Activated naive CD4-positive, alpha-beta T cell treated with anti-CD3 and anti-CD28 coated beads for 36 hours (primary cell): ENCODE data around the gene ACVR2B. TPM values are rescaled to one million over a fixed set of nuclear protein-coding genes. Genes with fewer than 3 reads are reported as not detected.

Experiments
- CTCF ChIA-PET: fragments of 350-600 bp; sonication (Branson Sonifier 250); formaldehyde crosslinking; loops from one replicate; lab custom pipeline; 2021; ENCODE audit warnings: antibody characterized with exemption; lab: Charles Lee
- DNase-seq: peaks from one replicate; pipeline ENCODE4 v3.0.0-alpha.2; 2020
- H3K27ac Mint-ChIP-seq: one replicate; pipeline ENCODE4 v1.8.0; 2021; ENCODE audit warnings: mild to moderate bottlenecking, mixed read lengths
- H3K27me3 Mint-ChIP-seq: one replicate; pipeline ENCODE4 v1.8.0; 2021; ENCODE audit warnings: low read depth, mixed read lengths
- H3K36me3 Mint-ChIP-seq: one replicate; pipeline ENCODE4 v1.8.0; 2021; ENCODE audit warnings: low read depth, mixed read lengths
- H3K4me1 Mint-ChIP-seq: one replicate; pipeline ENCODE4 v1.8.0; 2021; ENCODE audit warnings: low read depth, mixed read lengths
- H3K4me3 Mint-ChIP-seq: one replicate; pipeline ENCODE4 v1.8.0; 2021; ENCODE audit warnings: mild to moderate bottlenecking, moderate library complexity, mixed read lengths
- H3K9me3 Mint-ChIP-seq: one replicate; pipeline ENCODE4 v1.8.0; 2021; ENCODE audit warnings: mixed read lengths
- intact Hi-C: fragments of 100-400 bp; cut with micrococcal nuclease; formaldehyde crosslinking; loops from one replicate; pipeline ENCODE4 v1.15.1; 2023
- total RNA-seq, 2 experiments: library from RNA; stranded (reverse); gene quantifications; one replicate each; pipeline ENCODE4 v1.2.3, GENCODE V29; 2021

The ACVR2B gene
- total RNA-seq, 2 experiments from 2014 or later, result 6.5 to 6.9 TPM

DNA sequence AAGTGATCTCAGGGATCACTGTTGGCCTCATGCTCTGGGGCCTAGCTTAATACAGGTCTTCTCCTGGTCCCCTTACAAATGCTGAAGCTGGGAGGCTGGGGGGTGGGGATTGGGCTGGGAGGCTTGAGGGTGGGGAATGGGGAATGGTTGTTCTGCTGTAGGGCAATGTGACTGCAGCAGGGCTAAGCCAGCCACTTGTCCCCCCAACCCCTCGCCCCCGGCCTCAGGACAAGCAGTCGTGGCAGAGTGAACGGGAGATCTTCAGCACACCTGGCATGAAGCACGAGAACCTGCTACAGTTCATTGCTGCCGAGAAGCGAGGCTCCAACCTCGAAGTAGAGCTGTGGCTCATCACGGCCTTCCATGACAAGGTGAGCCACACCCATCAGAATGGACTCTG is 25.2 kb downstream of the ACVR2B start:
- H3K27me3 Mint-ChIP-seq, result no peaks in the 10 kb centered on the region
- no peaks in the 10 kb centered on the region for H3K4me1 Mint-ChIP-seq
- DNase-seq, result no peak
- H3K27ac Mint-ChIP-seq, result no peak overlapping the region
- CTCF ChIA-PET, result interaction anchor here (0.9 to 5.1 kb wide), 4 partner anchors 13 to 181 kb away, joined by 3 to 48 read pairs (median 5); partner anchors contain the start of gene XYLB
- H3K4me3 Mint-ChIP-seq, result no peak overlapping the region
- intact Hi-C loops, result no loop called here
- no peaks in the 10 kb centered on the region for H3K9me3 Mint-ChIP-seq
- H3K36me3 Mint-ChIP-seq, result peaks cover 5% of the 10 kb centered on the region

DNA sequence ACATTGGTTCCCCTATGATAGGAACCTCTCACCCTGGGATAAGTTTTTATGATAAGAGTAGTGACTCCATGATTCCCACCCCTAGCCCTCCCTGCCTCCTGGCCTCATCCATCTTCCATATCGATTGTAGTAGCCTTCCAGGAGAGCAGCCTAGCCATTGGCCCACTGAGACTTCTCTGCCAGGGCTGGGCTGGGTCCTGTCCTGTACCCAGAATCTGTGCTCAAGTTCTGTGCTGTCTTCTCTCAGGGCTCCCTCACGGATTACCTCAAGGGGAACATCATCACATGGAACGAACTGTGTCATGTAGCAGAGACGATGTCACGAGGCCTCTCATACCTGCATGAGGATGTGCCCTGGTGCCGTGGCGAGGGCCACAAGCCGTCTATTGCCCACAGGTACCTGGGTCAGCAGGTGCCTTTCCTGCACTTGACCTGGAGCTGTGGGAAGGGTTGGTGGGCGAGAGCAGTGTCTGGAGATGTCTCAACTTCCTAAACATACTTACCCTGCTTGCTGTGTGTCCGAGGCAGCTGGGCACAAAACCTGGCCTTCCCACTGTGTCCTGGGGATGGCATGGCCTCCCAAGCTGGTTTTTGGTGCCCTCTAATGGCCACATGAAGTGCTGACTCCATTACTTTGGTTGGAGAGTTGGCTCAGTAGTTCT is 25.9 kb downstream of the ACVR2B start:
- H3K9me3 Mint-ChIP-seq, result no peaks in the 10 kb centered on the region
- H3K27ac Mint-ChIP-seq, result no peak overlapping the region
- CTCF ChIA-PET, result interaction anchor here (0.6 to 5.1 kb wide), 17 partner anchors 8 to 506 kb away, joined by 3 to 48 read pairs (median 5); partner anchors contain the start of genes EXOG and XYLB
- H3K27me3 Mint-ChIP-seq, result no peaks in the 10 kb centered on the region
- peak; percentile 63 for DNase-seq
- H3K36me3 Mint-ChIP-seq, result peaks cover 5% of the 10 kb centered on the region
- intact Hi-C loops, result loop anchor here (1.0 to 5.0 kb wide), 4 partner anchors 133 to 505 kb away; partner anchors contain the start of genes ACAA1, MYD88 and XYLB
- H3K4me1 Mint-ChIP-seq, result no peaks in the 10 kb centered on the region
- no peak overlapping the region for H3K4me3 Mint-ChIP-seq

DNA sequence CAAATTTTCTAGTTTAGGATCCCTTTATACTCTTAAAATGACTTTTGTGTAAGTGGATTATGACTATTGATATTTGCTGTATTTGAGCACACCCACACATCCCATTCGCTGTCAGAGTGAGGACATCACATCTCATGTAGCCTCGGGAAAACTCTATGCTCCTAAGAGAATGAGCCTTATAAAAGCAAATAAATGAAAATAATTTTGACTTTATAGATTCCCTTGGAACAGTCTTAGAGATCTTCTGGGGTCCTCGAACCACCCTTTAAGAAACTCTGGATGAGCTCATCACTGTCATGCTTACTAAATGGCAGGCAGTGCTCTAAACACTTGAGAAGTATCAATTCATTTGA is 26.4 kb downstream of the ACVR2B start:
- Mint-ChIP-seq H3K4me3 (no peak overlapping the region), H3K27me3 (no peaks in the 10 kb centered on the region), H3K36me3 (peaks cover 5% of the 10 kb centered on the region), H3K4me1 (no peaks in the 10 kb centered on the region), H3K27ac (no peak overlapping the region), H3K9me3 (no peaks in the 10 kb centered on the region)
- CTCF ChIA-PET, result interaction anchor here (0.6 to 5.1 kb wide), 21 partner anchors 8 to 506 kb away, joined by 3 to 48 read pairs (median 4); partner anchors contain the start of genes EXOG and XYLB
- no peak for DNase-seq
- intact Hi-C loops, result loop anchor here (1.0 to 5.0 kb wide), 4 partner anchors 134 to 506 kb away; partner anchors contain the start of genes ACAA1, MYD88 and XYLB

DNA sequence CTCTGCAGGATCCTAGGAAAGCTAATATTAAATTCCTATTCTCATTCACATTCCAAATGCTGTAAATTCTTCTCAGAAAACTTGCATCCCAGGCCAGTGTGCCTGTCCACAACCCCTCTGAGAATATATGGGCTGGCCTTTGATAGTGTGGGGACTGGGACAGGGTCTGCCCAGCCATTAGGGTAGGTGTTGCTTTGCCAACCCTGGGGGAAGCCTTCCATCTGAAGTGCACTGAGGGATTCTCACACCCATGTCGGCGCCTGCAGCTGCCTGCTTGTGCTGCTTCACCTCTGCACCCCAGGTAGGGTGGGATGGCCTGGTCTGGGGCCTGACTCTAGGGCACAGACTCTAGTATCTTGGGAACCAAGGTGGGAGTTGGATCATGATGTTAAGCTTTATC is 27.2 kb downstream of the ACVR2B start:
- H3K27ac Mint-ChIP-seq, result no peak overlapping the region
- no peak for DNase-seq
- CTCF ChIA-PET, result interaction anchor here (0.8 to 5.1 kb wide), 15 partner anchors 9 to 480 kb away, joined by 3 to 48 read pairs (median 5); partner anchors contain the start of genes EXOG and XYLB
- peaks cover 5% of the 10 kb centered on the region for H3K36me3 Mint-ChIP-seq
- H3K4me1 Mint-ChIP-seq, result no peaks in the 10 kb centered on the region
- H3K4me3 Mint-ChIP-seq, result no peak overlapping the region
- no peaks in the 10 kb centered on the region for H3K9me3 Mint-ChIP-seq
- H3K27me3 Mint-ChIP-seq, result no peaks in the 10 kb centered on the region
- intact Hi-C loops, result loop anchor here (1.0 to 5.0 kb wide), 4 partner anchors 135 to 507 kb away; partner anchors contain the start of genes ACAA1, MYD88 and XYLB

DNA sequence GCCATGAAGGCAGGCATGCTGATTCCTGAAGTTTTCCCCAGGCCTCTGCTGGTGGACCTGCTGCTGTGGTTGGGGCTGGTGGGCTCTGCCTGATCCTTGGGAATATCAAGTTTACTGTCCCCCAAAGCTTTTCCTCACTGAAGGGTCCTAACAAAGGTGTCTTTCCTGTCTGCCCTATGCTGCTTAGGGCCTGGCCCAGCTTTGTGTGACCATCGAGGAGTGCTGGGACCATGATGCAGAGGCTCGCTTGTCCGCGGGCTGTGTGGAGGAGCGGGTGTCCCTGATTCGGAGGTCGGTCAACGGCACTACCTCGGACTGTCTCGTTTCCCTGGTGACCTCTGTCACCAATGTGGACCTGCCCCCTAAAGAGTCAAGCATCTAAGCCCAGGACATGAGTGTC is 29.3 kb downstream of the ACVR2B start:
- H3K4me1 Mint-ChIP-seq, result no peaks in the 10 kb centered on the region

DNA sequence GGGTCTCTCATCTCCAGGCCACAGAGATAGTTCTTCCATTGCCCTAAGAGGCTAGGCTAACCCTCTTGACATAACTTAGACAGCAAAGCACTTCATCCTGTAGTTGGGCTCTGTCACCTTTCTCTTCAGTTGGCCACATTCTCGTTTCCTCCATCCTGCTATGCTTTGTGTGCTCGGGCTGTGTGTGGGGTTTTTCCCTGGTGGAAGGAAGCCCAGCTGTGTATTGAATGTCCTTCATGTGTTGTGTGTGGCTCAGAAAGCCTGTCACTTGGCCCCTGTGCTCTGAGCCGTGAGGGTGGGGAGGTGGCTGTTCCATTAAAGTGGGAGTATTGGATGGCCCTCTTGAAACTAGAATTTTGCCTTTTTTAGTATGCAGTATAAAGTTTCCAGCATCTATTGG is 33.6 kb downstream of the ACVR2B start:
- no peak overlapping the region for H3K4me3 Mint-ChIP-seq
- no peak overlapping the region for H3K27ac Mint-ChIP-seq
- peaks cover 5% of the 10 kb centered on the region for H3K36me3 Mint-ChIP-seq
- no peaks in the 10 kb centered on the region for H3K4me1 Mint-ChIP-seq
- intact Hi-C loops, result no loop called here
- DNase-seq, result no peak
- no peaks in the 10 kb centered on the region for H3K9me3 Mint-ChIP-seq
- no peaks in the 10 kb centered on the region for H3K27me3 Mint-ChIP-seq
- CTCF ChIA-PET, result interaction anchor here (1.6 kb wide), 1 partner anchor 9 kb away, joined by 4 read pairs; the partner anchor contains the start of gene EXOG

More for the DNA sequence above, 29.3 kb downstream of the ACVR2B start:
- Mint-ChIP-seq H3K27me3 (no peaks in the 10 kb centered on the region), H3K9me3 (no peaks in the 10 kb centered on the region), H3K4me3 (no peak overlapping the region), H3K36me3 (peaks cover 5% of the 10 kb centered on the region), H3K27ac (no peak overlapping the region)
- intact Hi-C loops, result loop anchor here (5.0 kb wide), 1 partner anchor 346 kb away; the partner anchor contains the start of genes ACAA1 and MYD88
- no peak for DNase-seq
- CTCF ChIA-PET, result interaction anchor here (0.6 to 5.1 kb wide), 7 partner anchors 8 to 509 kb away, joined by 3 to 48 read pairs (median 3); partner anchors contain the start of gene XYLB

DNA sequence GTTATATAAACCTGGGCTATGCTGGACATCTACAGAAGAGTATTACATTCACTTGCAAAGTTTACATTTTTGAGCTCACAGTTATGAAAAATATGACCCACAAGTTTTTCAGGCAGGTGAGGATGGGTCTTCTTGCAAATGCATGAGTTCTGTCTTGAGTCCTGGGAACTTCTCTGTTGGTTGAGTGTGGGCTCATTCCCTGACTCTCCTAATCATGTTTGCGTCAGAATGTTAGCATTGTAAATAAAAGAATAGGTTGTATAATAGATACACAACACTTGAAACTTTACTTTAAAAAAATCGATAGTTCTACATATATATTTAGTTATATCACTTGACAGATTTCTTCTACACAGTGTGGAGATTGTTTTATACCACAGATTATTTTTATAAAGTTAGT is 35.3 kb downstream of the ACVR2B start:
- H3K9me3 Mint-ChIP-seq, result no peaks in the 10 kb centered on the region
- CTCF ChIA-PET, result interaction anchor here (0.6 kb wide), 1 partner anchor 513 kb away, joined by 4 read pairs; no protein-coding TSS in a partner anchor
- H3K27me3 Mint-ChIP-seq, result no peaks in the 10 kb centered on the region
- no peak for DNase-seq
- H3K27ac Mint-ChIP-seq, result no peak overlapping the region
- H3K4me1 Mint-ChIP-seq, result no peaks in the 10 kb centered on the region
- intact Hi-C loops, result no loop called here
- no peaks in the 10 kb centered on the region for H3K36me3 Mint-ChIP-seq
- no peak overlapping the region for H3K4me3 Mint-ChIP-seq

DNA sequence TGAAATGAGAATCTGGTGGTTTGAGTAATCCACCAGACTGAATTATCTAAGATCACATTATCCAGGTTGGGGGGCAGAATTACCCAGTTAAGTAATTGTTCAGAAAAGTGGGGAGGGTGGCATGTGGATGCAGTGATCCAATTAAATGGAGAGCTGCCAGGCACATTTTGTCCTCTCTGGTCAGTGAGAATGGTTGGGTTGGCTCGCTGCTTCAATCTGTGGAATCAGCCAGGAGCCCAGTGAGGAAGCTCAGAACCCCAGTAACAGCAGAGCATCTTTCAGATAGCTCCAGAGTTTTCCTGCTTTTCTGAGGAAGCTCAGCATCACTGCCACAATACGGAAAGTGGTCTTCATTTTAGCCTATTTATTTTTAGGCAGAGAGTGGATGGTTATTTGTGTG is 36.1 kb downstream of the ACVR2B start:
- Mint-ChIP-seq H3K27ac (no peak overlapping the region), H3K36me3 (no peaks in the 10 kb centered on the region), H3K27me3 (no peaks in the 10 kb centered on the region), H3K4me1 (no peaks in the 10 kb centered on the region), H3K9me3 (no peaks in the 10 kb centered on the region), H3K4me3 (no peak overlapping the region)
- intact Hi-C loops, result no loop called here
- DNase-seq, result no peak
- CTCF ChIA-PET, result interaction anchor here (0.5 to 2.0 kb wide), 4 partner anchors 9 to 513 kb away, joined by 3 to 6 read pairs (median 3); no protein-coding TSS in a partner anchor

DNA sequence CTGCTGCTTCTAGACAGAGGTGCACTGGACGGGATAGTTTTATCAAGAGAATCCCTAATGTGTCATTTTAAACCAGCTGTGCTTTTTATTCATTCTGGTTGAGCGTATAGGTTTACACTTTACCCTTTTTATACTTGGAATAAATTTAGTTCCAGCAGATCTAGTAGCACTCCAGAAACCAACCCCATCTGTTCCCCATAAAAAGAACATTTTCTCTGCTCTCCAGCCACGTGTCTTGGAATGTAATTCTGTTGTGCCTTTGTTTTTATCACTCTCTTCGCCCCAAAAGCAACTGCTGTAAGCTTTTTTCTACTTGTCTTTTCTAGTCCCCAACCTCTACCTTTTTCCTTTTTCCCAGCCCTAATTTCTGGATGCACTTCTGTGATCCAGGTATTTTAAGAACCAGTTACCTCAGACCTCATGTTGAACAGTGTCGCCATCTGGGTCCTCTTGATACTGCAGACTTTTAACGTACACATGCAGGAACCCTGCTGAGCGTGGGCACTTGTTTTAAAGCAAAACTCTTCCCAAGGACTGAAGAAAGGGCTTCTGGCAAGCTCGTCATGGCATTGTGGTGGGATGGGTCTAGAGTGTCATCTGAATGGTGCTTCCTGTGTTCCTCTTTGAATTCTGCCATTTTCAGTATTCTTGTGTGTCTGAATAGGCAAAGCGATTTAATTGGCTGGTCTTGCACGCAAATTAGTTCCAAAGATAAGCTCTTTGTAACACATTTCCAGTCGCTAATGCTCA is 36.8 kb downstream of the ACVR2B start:
- H3K9me3 Mint-ChIP-seq, result no peaks in the 10 kb centered on the region
- no peaks in the 10 kb centered on the region for H3K27me3 Mint-ChIP-seq
- no peak overlapping the region for H3K27ac Mint-ChIP-seq
- no peaks in the 10 kb centered on the region for H3K36me3 Mint-ChIP-seq
- intact Hi-C loops, result no loop called here
- no peak for DNase-seq
- H3K4me1 Mint-ChIP-seq, result no peaks in the 10 kb centered on the region
- CTCF ChIA-PET, result interaction anchor here (0.7 to 2.0 kb wide), 4 partner anchors 8 to 509 kb away, joined by 3 to 6 read pairs (median 3); no protein-coding TSS in a partner anchor
- no peak overlapping the region for H3K4me3 Mint-ChIP-seq

DNA sequence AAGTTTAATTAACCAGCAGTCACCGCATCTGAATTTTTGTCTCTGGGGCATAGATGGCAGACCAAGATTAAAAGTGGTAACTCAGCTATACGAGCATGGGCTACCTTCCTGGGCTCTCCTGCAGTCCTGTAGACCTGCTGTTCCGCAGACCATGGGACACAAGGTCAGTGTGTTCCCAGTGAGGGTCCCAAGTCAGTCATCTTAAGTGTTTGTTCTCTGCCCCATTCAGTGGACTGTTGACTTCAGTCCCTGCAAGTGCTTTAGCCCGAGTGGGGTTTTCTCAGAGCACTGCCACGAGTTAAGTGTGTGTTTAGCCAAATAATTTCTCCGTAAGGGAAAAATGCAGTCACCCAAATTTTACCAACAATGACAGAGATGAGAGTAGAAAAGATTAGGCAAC is 37.5 kb downstream of the ACVR2B start:
- H3K27ac Mint-ChIP-seq, result no peak overlapping the region
- CTCF ChIA-PET, result interaction anchor here (0.6 to 2.0 kb wide), 5 partner anchors 9 to 144 kb away, joined by 3 to 6 read pairs (median 5); partner anchors contain the start of gene XYLB
- no peak for DNase-seq
- no peaks in the 10 kb centered on the region for H3K36me3 Mint-ChIP-seq
- H3K4me3 Mint-ChIP-seq, result no peak overlapping the region
- intact Hi-C loops, result no loop called here
- H3K4me1 Mint-ChIP-seq, result no peaks in the 10 kb centered on the region
- H3K27me3 Mint-ChIP-seq, result no peaks in the 10 kb centered on the region
- H3K9me3 Mint-ChIP-seq, result no peaks in the 10 kb centered on the region

DNA sequence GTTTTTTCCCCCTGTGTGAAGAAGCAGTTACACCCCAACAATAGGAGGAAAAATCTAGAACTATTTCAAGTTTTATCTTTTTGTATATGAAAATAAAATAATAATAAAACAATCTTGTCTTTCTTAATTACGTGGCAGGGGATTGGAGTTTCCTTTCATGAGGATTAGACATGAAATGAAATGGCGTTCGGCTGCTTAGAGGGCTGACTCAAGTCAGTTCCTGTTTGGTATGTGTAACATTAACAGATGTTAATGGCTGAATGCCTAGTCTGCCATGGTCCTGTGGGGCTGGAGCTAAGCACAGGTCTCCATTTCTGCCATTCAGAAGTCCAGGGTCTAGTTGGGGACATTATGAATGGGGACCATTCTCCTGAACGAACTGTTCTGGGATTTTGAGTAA is 39.3 kb downstream of the ACVR2B start:
- Mint-ChIP-seq H3K27ac (no peak overlapping the region), H3K9me3 (no peaks in the 10 kb centered on the region)
- CTCF ChIA-PET, result interaction anchor here (1.0 to 1.5 kb wide), 3 partner anchors 14 to 158 kb away, joined by 3 to 6 read pairs (median 5); partner anchors contain the start of gene XYLB

More for the DNA sequence above, 39.3 kb downstream of the ACVR2B start:
- H3K4me3 Mint-ChIP-seq, result no peak overlapping the region
- intact Hi-C loops, result no loop called here
- H3K36me3 Mint-ChIP-seq, result peaks cover 2% of the 10 kb centered on the region
- DNase-seq, result no peak
- peaks cover 8% of the 10 kb centered on the region for H3K4me1 Mint-ChIP-seq
- H3K27me3 Mint-ChIP-seq, result no peaks in the 10 kb centered on the region
